H1 (cell line): Measurements from ENCODE around the gene DAPK1. TPM values are rescaled to one million over a fixed set of nuclear protein-coding genes. Genes with fewer than 3 reads are reported as not detected.

ENCODE experiments used
- CTCF ChIA-PET: fragments of 300-600 bp; sonication (Branson Sonifier 250); formaldehyde crosslinking; loops from one replicate; lab custom pipeline; 2021; ENCODE audit not compliant: partially characterized antibody; lab: Charles Lee
- POLR2A ChIA-PET: fragments of 300-600 bp; sonication (Branson Sonifier 250); formaldehyde crosslinking; loops from one replicate; lab custom pipeline; 2021; ENCODE audit warnings: inconsistent platforms; ENCODE audit not compliant: partially characterized antibody; lab: Charles Lee
- DNase-seq, 2 experiments: peaks; one replicate each; pipeline versions ENCODE4 v3.0.0 to v3.0.0-alpha.2; 2010 to 2022; ENCODE audit warnings: low spot score in 2 of 2, low read depth in 1 of 2, mixed read lengths in 1 of 2
- FAIRE-seq: peaks from 2 replicates; lab custom pipeline; 2011; peaks lifted over from hg19 to GRCh38; lab: Jason Lieb, UNC
- H2AFZ ChIP-seq: 2 replicates; pipeline ENCODE4 v1.8.1; 2012; ENCODE audit warnings: low read length, inconsistent platforms
- H2AK5ac ChIP-seq: 2 replicates; pipeline ENCODE4 v1.6.1; 2013; ENCODE audit warnings: low read depth, low read length
- H2BK120ac ChIP-seq: replicated peaks from 2 replicates; pipeline ENCODE3; 2013; ENCODE audit warnings: low read depth, low read length, inconsistent platforms
- H2BK12ac ChIP-seq: 2 replicates; pipeline ENCODE4 v1.6.1; 2013; ENCODE audit warnings: low read depth, low read length
- H2BK15ac ChIP-seq: 2 replicates; pipeline ENCODE4 v1.6.1; 2013; ENCODE audit warnings: low read length
- H2BK20ac ChIP-seq: 2 replicates; pipeline ENCODE4 v1.6.1; 2013; ENCODE audit warnings: low read length
- H2BK5ac ChIP-seq: 2 replicates; pipeline ENCODE4 v1.6.1; 2013; ENCODE audit warnings: low read depth, low read length
- H3K14ac ChIP-seq: 2 replicates; pipeline ENCODE4 v1.6.1; 2013; ENCODE audit warnings: inconsistent platforms; ENCODE audit not compliant: insufficient read length
- H3K18ac ChIP-seq: 2 replicates; pipeline ENCODE4 v1.6.1; 2013; ENCODE audit warnings: low read length; ENCODE audit errors: extremely low read depth
- H3K23ac ChIP-seq: 2 replicates; pipeline ENCODE4 v1.6.1; 2013; ENCODE audit warnings: inconsistent platforms; ENCODE audit not compliant: insufficient read length
- H3K23me2 ChIP-seq: 2 replicates; pipeline ENCODE4 v1.6.1; 2013; ENCODE audit warnings: low read depth, low read length
- H3K27ac ChIP-seq: 2 replicates; pipeline ENCODE4 v1.6.1; 2011; ENCODE audit warnings: low read depth, low read length, inconsistent platforms
- H3K27me3 ChIP-seq, 4 experiments: replicated peaks in 1 of 4; 1 replicate in 1 of 4; 2 replicates in 3 of 4; pipeline versions ENCODE4 v1.6.1 to v1.8.1; 2011 to 2013; ENCODE audit warnings: low read length in 3 of 4, mild to moderate bottlenecking in 3 of 4, inconsistent platforms in 2 of 4, mixed read lengths in 2 of 4, moderate library complexity in 1 of 4; ENCODE audit not compliant: control insufficient read depth in 3 of 4, insufficient read depth in 3 of 4; ENCODE audit errors: extremely low read depth in 1 of 4
- H3K36me3 ChIP-seq, 4 experiments: 2 replicates each; pipeline versions ENCODE4 v1.6.1 to v1.8.1; 2011 to 2013; ENCODE audit warnings: mild to moderate bottlenecking in 4 of 4, low read length in 3 of 4, moderate library complexity in 2 of 4, control low read depth in 1 of 4, inconsistent platforms in 1 of 4; ENCODE audit not compliant: insufficient read depth in 4 of 4, control insufficient read depth in 2 of 4
- H3K4ac ChIP-seq: replicated peaks from 2 replicates; pipeline ENCODE3; 2013; ENCODE audit warnings: low read length, low read depth, mixed read lengths, inconsistent platforms; ENCODE audit not compliant: insufficient read length
- H3K4me1 ChIP-seq, 4 experiments: replicated peaks in 1 of 4; 1 replicate in 1 of 4; 2 replicates in 3 of 4; pipeline versions ENCODE4 v1.6.1 to v1.8.1; 2011 to 2013; ENCODE audit warnings: low read length in 3 of 4, inconsistent platforms in 2 of 4, mixed read lengths in 1 of 4; ENCODE audit not compliant: insufficient read depth in 4 of 4, control insufficient read depth in 3 of 4
- H3K4me2 ChIP-seq, 2 experiments: 2 replicates each; pipeline versions ENCODE4 v1.6.1 to v1.8.1; 2011 to 2013; ENCODE audit warnings: low read depth in 2 of 2, low read length in 2 of 2, control low read depth in 1 of 2, inconsistent platforms in 1 of 2, mild to moderate bottlenecking in 1 of 2; ENCODE audit not compliant: insufficient read depth in 1 of 2
- H3K4me3 ChIP-seq, 4 experiments: fragments of 200-600, 300-600 bp in 1 of 4; sonication (generic), shearing (Covaris generic), sonication (Bioruptor Twin) in 1 of 4; 2 replicates each; pipeline versions ENCODE4 v1.5.1 to v1.8.1; 2011 to 2016; ENCODE audit warnings: low read length in 4 of 4, low read depth in 3 of 4, control low read depth in 2 of 4, inconsistent platforms in 2 of 4, mild to moderate bottlenecking in 2 of 4, mixed read lengths in 1 of 4, moderate library complexity in 1 of 4; ENCODE audit not compliant: insufficient read depth in 2 of 4; ENCODE audit errors: extremely low read depth in 1 of 4
- H3K56ac ChIP-seq: replicated peaks from 2 replicates; pipeline ENCODE3; 2013; ENCODE audit warnings: low read depth, mild to moderate bottlenecking, mixed read lengths, low read length, inconsistent platforms; ENCODE audit not compliant: insufficient read length
- H3K79me1 ChIP-seq: 2 replicates; pipeline ENCODE4 v1.6.1; 2013; ENCODE audit warnings: low read depth, low read length, control low read depth
- H3K79me2 ChIP-seq, 2 experiments: 2 replicates each; pipeline versions ENCODE4 v1.6.1 to v1.8.1; 2012 to 2013; ENCODE audit warnings: low read length in 2 of 2, mild to moderate bottlenecking in 2 of 2, inconsistent platforms in 1 of 2; ENCODE audit not compliant: insufficient read depth in 2 of 2, control insufficient read depth in 1 of 2
- H3K9ac ChIP-seq, 4 experiments: replicated peaks in 1 of 4; 1 replicate in 1 of 4; 2 replicates in 3 of 4; pipeline versions ENCODE4 v1.6.1 to v1.8.1; 2011 to 2013; ENCODE audit warnings: low read depth in 3 of 4, low read length in 3 of 4, control low read depth in 2 of 4, mild to moderate bottlenecking in 2 of 4, moderate library complexity in 2 of 4, inconsistent platforms in 1 of 4; ENCODE audit errors: extremely low read depth in 1 of 4
- H3K9me3 ChIP-seq, 2 experiments: 2 replicates each; pipeline versions ENCODE4 v1.6.1 to v1.8.1; 2012 to 2013; ENCODE audit warnings: mild to moderate bottlenecking in 2 of 2, moderate library complexity in 2 of 2, control low read depth in 1 of 2, inconsistent platforms in 1 of 2, low read depth in 1 of 2, low read length in 1 of 2, mixed read lengths in 1 of 2; ENCODE audit not compliant: insufficient read depth in 2 of 2
- H4K20me1 ChIP-seq, 2 experiments: replicated peaks in 1 of 2; 2 replicates each; pipeline versions ENCODE3 to v1.8.1; 2011 to 2013; ENCODE audit warnings: inconsistent platforms in 2 of 2, low read length in 2 of 2, mild to moderate bottlenecking in 1 of 2; ENCODE audit not compliant: insufficient read depth in 2 of 2, control insufficient read depth in 1 of 2
- H4K5ac ChIP-seq: 2 replicates; pipeline ENCODE4 v1.6.1; 2013; ENCODE audit warnings: low read length, low read depth, mixed read lengths, inconsistent platforms; ENCODE audit not compliant: insufficient read length
- H4K8ac ChIP-seq: 2 replicates; pipeline ENCODE4 v1.8.0; 2013; ENCODE audit warnings: mild to moderate bottlenecking, moderate library complexity, low read length, inconsistent platforms; ENCODE audit not compliant: insufficient read depth; ENCODE audit errors: extremely low read depth
- H4K91ac ChIP-seq: replicated peaks from 2 replicates; pipeline ENCODE3; 2013; ENCODE audit warnings: low read length, mixed read lengths, inconsistent platforms; ENCODE audit not compliant: insufficient read length
- ASH2L ChIP-seq: fragments of 200-600, 300-600 bp; sonication (generic); IDR thresholded peaks from one replicate; pipeline ENCODE4 v1.7.1; 2017; ENCODE audit warnings: low read length
- CHD1 ChIP-seq: IDR thresholded peaks from 2 replicates; pipeline ENCODE4 v1.6.1; 2012; ENCODE audit warnings: low read depth, low read length, improper control_type of control experiment
- MAFK ChIP-seq: IDR thresholded peaks from 2 replicates; pipeline ENCODE4 v1.6.1; 2012; ENCODE audit warnings: low read depth, mild to moderate bottlenecking, improper control_type of control experiment, low read length
- SIN3A ChIP-seq, 2 experiments: IDR thresholded peaks in 1 of 2; conservative IDR thresholded peaks in 1 of 2; 2 replicates each; pipeline ENCODE4 v1.6.1; 2011 to 2012; ENCODE audit warnings: low read length in 2 of 2, improper control_type of control experiment in 1 of 2, low read depth in 1 of 2, mild to moderate bottlenecking in 1 of 2
- TAF1 ChIP-seq: IDR thresholded peaks from 2 replicates; pipeline ENCODE4 v1.6.1; 2011; ENCODE audit warnings: mild to moderate bottlenecking, low read depth, low read length
- TAF7 ChIP-seq: optimal IDR thresholded peaks from 2 replicates; pipeline ENCODE3; 2011; ENCODE audit warnings: low read depth, mild to moderate bottlenecking, inconsistent platforms, low read length, moderate library complexity, borderline replicate concordance
- WGBS, 2 experiments: shearing (Covaris generic) in 1 of 2; methylation state at CpG; one replicate each; pipeline versions ENCODE4 v1.1.6 to v1.1.7; 2013 to 2015; ENCODE audit warnings: low lambda C conversion rate in 2 of 2, mixed read lengths in 2 of 2, inconsistent platforms in 1 of 2, low coverage in 1 of 2, missing lambda C conversion rate in 1 of 2; ENCODE audit not compliant: insufficient replicate concordance in 2 of 2, insufficient coverage in 1 of 2, insufficient read length in 1 of 2; ENCODE audit errors: extremely low coverage in 1 of 2, missing lambda C conversion rate in 1 of 2; 5-methylcytosine and 5-hydroxymethylcytosine counted together
- polyA plus RNA-seq, 7 experiments: library from polyadenylated mRNA; depleted of rRNA in 3 of 7; stranded (reverse) in 5 of 7; unstranded in 2 of 7; fragments of >200 nt in 5 of 7; fragments of 200-250 nt in 2 of 7; gene quantifications; 1 replicate in 5 of 7; 2 replicates in 1 of 7; 4 replicates in 1 of 7; pipeline versions ENCODE4 v1.2.1 to v1.2.3, GENCODE V29; 2011 to 2013; ENCODE audit warnings: missing spikeins in 2 of 7, mixed read lengths in 2 of 7
- total RNA-seq: library from RNA; stranded (reverse); fragmentation: NEBNext Ultra II Directional; extraction: Animal tissue kit (Norgen Biotek cat#: 25700); gene quantifications from 2 replicates; pipeline ENCODE4 v1.2.1, GENCODE V29; 2021

DAPK1 gene
- total and polyA plus RNA-seq, 2 of the 8 experiments (the other 6 are each of a cell fraction or from before 2014, with no cell fraction given) = 62.4 to 131 TPM

DNA sequence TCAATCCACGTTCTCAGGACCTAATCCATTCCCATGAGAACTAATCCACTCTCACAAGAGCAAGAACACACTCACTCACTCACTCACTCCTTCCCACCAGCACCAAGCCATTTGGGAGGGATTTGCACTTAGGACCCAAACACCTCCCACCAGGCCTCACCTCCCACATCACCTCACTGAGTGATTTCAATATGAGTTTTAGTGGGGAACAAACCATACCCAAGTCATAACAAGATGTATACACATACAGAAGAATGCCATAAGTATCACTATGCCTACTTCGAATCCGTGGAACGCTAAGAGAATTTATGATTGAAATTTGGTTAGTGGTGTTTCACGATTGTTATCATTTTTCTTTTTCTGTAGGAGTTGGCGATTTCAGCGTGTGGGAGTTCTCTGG, 199.0 kb downstream of the DAPK1 start:
- no peak overlapping the region for H4K5ac ChIP-seq
- no peak overlapping the region for H2BK20ac ChIP-seq
- H3K4me3 ChIP-seq = no peak overlapping the region
- no peak overlapping the region for H3K4me2 ChIP-seq
- no peak overlapping the region for H2BK5ac ChIP-seq
- H2BK15ac ChIP-seq = no peak overlapping the region
- no peak overlapping the region for H3K4ac ChIP-seq
- no peak overlapping the region for H3K23ac ChIP-seq
- CTCF ChIA-PET = interaction anchor here (8.5 kb wide), 1 partner anchor 12 kb away, joined by 61 read pairs; no protein-coding TSS in a partner anchor
- H3K36me3 ChIP-seq = peaks cover 14 to 56% (median 34%) of the 10 kb centered on the region in 4 experiments
- H2AK5ac ChIP-seq = no peak overlapping the region
- no peak overlapping the region for H4K91ac ChIP-seq
- no peak overlapping the region for H2AFZ ChIP-seq
- 87% methylated on average over 7 of the region's 7 CpGs; no CpG with 5 or more reads in 1 of the 2 experiments for WGBS, 2 experiments
- no peak overlapping the region for H3K14ac ChIP-seq
- H2BK12ac ChIP-seq = no peak overlapping the region
- DNase-seq = no peak
- no peak overlapping the region for H4K8ac ChIP-seq
- H3K79me1 ChIP-seq = no peaks in the 10 kb centered on the region; the same call in 1 of the 2 replicates
- H3K27ac ChIP-seq = no peak overlapping the region
- no peak for FAIRE-seq
- no peak overlapping the region for H3K56ac ChIP-seq
- H3K9me3 ChIP-seq = no peaks in the 10 kb centered on the region
- peaks cover 0 to 3% of the 10 kb centered on the region in 2 experiments; a peak in 1 of 4 replicates for H3K79me2 ChIP-seq
- 0 out of 7 replicates have a peak, but pooled peaks cover 0 to 2% (median 0%) of the 10 kb centered on the region in 4 experiments for H3K4me1 ChIP-seq
- POLR2A ChIA-PET = no interaction called here
- H3K23me2 ChIP-seq = no peaks in the 10 kb centered on the region
- peaks cover 4 to 5% of the 10 kb centered on the region in 2 experiments for H4K20me1 ChIP-seq
- H3K18ac ChIP-seq = no peak overlapping the region
- no peaks in the 10 kb centered on the region for H3K27me3 ChIP-seq
- H2BK120ac ChIP-seq = no peak overlapping the region
- no peak overlapping the region for H3K9ac ChIP-seq
- TF ChIP-seq SIN3A (conservative IDR thresholded peaks at IDR 0.05 in 1 of 2, IDR thresholded peaks at IDR 0.05 in 1 of 2; ENCODE audit: low read depth in 1 of 2, low read length in 2 of 2) (no peak), TAF7 (no peak), ASH2L (no peak), MAFK (no peak), TAF1 (no peak), CHD1 (no peak)
